NCI-H460 (cell line): ENCODE results near the gene LGI2. TPM values are rescaled to one million over a fixed set of nuclear protein-coding genes. Genes with fewer than 3 reads are reported as not detected.

Experiments used
- DNase-seq: peaks from one replicate; pipeline ENCODE4 v3.0.0-alpha.2; 2016; ENCODE audit warnings: low read depth; ENCODE audit errors: extremely low read depth
- total RNA-seq: library from RNA; depleted of rRNA; stranded (reverse); fragments of >200 nt; shearing (Covaris generic); gene quantifications from 2 replicates; pipeline ENCODE4 v1.2.3, GENCODE V29; 2014; rRNA removed

The LGI2 gene
- total RNA-seq, 1 experiment from 2014 or later = not detected

DNA sequence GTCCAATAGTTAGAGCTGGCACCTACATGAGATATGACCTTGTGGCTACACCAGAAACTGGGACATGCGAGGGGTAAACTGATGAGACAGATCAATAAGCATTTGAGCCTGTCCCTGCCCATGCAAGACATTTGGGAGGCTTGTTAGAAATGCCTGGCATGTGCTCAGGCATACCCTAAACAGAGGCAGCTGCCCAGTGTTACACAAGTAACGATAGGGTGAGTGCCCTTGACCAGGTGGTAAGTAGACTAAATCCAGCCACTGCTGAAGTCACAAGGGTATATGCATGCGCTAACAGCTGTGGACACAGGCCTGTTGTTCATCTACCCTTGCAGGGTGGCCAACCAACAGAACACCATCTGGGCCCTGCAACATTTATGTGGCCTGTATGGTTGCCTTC lies 61.8 kb downstream of the LGI2 start:
- no peak for DNase-seq

DNA sequence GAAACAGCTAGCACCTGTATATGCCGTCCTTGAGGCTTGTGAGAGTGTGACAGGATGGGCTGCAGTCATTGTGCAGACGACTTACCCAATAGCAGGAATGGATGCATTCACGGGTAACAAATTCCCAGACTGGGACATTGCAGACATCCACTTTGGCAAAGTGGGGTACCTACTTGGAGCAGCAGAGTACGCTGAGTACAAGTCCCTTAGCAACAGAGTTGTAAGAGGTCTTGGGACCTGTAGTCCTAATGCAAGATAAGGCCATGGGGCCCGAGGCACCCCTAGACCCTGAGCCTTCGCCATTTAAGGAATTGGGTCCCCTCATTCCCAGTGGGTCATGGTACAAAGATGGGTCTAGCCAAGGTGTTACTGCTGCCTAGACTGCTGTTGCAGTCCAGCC lies 62.5 kb downstream of the LGI2 start:
- DNase-seq = no peak

DNA sequence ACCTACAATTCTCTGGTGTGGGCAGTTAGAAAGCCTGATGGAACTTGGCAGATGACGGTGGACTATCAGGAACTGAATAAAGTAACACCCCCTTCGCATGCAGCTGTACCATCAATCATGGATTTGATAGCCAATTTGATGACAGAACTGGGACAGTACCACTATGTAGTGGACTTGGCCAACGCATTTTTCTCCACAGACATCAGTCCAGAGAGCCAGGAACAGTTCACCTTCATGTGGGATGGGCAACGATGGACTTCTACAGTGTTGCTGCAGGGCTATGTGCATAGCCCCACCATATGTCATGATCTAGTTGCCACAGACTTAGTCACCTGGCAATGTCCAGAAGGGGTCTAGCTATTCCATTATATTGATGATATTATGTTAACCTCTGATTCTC lies 63.4 kb downstream of the LGI2 start:
- DNase-seq = no peak

DNA sequence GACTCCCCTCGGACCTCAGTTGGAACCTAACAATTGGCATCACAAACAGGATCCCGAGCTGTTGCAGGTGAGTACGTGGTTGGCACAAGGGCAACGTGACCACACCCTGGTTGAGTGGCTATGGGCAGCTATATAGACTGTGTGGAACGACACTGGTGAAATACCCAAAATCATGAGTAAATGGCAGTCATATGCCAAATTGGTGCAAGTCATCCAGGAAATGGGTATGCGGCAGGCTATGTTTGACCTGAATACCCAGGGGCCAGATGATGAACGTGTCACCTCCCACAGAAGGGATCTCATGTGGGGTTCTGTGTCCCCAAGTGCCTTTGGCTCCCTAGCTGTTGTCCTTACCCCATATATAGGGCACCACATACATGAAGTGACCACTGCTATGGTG lies 64.7 kb downstream of the LGI2 start:
- no peak for DNase-seq

DNA sequence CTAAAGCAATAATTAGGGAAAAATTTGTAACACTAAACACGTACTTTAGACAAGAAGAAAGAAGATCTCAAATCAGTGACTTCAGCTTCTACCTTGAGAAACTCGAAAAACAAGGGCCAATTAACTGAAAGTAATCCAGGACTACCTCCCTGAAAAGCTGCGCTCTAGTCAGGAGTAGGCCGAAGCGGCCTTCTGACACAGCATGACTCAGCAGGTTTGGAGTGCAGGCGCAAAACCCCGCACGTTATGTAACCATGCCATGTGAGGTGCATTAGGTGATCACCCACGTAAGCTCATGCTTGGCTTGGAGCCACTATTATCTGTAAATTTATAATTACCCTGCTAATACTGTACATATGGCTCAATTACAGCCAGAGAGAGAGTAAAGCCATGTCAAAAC lies 65.1 kb downstream of the LGI2 start:
- DNase-seq = no peak

DNA sequence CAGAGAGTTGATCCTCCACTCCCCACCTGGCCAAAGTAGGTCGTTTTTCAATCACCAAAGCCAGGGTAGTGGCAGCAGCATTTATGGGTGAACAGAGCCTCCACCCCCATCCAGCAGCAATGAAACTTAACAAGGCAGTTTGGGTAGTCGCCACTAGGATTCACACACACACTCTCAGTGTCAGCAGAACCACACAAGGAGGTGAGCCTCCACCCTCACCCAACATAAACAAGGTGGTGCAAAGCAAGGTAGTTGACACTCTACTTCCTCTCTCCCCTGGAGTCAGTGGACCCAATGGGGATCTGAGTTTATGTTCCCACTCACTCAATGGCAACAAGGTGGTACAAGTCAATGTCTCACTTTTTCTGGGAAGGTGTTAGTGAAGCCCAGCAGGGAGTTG lies 67.5 kb downstream of the LGI2 start:
- no peak for DNase-seq

DNA sequence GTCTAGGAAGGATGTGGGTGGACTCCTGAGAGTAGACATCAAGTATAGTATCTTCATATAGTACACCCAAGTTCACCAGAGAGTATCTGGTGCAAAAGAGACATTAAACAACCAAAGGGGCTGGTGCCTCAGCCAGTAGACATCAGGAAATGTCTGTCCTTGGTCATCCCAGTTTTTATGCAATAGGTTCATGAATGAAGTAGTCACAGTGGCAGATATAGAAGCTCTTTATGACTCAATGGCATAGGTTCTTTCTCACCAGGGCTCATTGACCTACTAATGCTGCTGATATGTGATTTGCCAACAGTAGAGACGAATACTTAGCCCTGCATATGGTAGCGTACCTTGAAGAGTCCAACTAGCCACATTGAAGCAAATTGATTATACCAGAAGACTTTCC lies 72.9 kb downstream of the LGI2 start:
- DNase-seq = no peak

DNA sequence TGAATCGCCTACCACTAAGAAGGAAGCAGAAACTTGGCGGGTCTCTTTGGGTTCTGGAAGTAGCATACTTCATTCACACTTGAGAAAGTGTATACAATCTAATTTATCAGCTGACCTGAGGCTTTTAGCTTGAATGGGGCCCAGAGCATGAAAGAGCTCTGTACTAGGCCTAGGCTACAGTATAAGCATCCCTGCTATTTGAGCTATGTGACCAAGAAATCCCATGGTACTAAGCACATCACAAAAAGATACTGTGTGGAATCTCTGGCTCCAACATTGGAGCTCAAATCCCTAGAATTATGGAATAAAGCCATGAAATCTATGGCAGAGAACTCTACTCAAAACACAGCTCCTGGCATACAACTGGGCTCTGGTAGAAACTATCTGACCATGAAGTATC lies 74.0 kb downstream of the LGI2 start:
- DNase-seq = no peak

DNA sequence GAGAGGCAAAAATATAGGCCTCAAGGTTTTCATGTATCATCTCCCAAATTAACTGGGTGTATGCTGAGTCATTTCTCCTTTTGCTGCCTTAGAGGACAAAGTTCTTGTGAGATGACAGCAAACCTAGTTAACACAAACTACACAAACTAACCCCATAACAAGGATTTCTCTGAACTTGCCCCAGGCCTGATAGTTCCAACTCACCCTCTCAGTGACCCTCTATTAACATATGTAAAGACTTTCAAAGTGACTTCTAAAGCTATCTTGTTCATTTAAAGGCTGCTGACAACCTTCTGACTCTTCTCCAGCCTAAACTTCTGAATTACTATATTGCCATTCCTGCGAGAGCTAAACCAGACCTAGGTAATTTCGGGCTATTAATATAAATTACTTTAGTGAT lies 74.7 kb downstream of the LGI2 start:
- DNase-seq = no peak

DNA sequence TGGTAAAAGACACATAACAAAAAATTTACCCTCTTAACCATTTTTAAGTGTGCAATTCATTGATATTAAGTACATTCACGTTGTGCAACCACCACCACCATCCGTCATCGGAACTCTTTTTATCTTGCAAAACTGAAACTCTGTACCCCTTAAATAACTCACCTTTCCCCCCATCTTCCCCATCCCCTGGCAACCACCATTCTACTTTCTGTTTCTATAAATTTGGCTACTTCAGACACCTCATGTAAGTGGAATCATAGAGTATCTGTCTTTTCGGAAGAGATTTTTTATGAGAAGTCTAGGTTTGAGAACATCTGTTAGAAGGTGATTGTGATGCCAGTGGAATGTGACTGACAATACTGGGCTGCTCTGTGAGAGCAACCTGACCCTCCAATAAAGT lies 78.1 kb downstream of the LGI2 start:
- DNase-seq = no peak

DNA sequence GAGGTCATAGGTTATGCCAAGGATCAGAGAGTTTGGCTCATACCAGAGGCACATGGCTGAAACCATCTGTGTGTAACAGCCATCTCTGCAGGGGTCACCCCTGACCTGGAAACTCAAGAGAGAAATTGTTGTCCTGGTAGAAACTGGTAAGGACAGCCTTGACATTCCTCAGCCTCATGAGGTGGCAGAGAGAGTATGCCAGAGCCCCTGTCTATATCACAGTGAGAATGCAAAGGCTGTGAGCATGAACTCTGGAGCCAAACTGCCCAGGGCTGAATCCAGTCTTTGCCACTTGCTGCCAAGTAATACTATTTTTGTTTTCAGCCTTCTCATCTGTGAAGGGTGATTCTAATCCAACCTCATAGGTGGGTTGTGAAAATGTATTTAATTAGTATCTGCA lies 80.8 kb downstream of the LGI2 start:
- no peak for DNase-seq

Other genes with a start within 250 kb of the LGI2 start
- not detected in 2 replicates for gene SOD3, start 235.4 kb downstream of the LGI2 start, total RNA-seq
- gene CCDC149, start 117.9 kb downstream of the LGI2 start, total RNA-seq = 2.0 and 2.4 TPM in 2 replicates
- 11.8 and 13.4 TPM in 2 replicates for gene SEPSECS, start 129.5 kb upstream of the LGI2 start, total RNA-seq
- 13.5 and 14.6 TPM in 2 replicates for gene PI4K2B, start 203.1 kb upstream of the LGI2 start, total RNA-seq